ENCODE results near the gene C11orf98. TPM values are rescaled to one million over a fixed set of nuclear protein-coding genes. Genes with fewer than 3 reads are reported as not detected.

Gene C11orf98
- total and polyA plus RNA-seq, 2 donors (not counting 3 experiments of a cell fraction or from before 2014, with no cell fraction given): 39.5 to 61.0 TPM

- no peak for TF ChIP-seq POLR2AphosphoS5 (IDR thresholded peaks at IDR 0.05; ENCODE audit: insufficient read depth, low read depth, low read length)
- no peak for TF ChIP-seq GATA2 (IDR thresholded peaks at IDR 0.05; ENCODE audit: insufficient read depth, insufficient read length, low read depth, low read length)
- no peak for TF ChIP-seq CTCF (IDR thresholded peaks at IDR 0.05; ENCODE audit: extremely low read depth in 1 of 2, insufficient read depth in 1 of 2, low read depth in 1 of 2, low read length in 2 of 2)
- TF ChIP-seq FOS (IDR thresholded peaks at IDR 0.05; ENCODE audit: borderline replicate concordance, insufficient read depth, low read length): no peak
- TF ChIP-seq JUN (IDR thresholded peaks at IDR 0.05; ENCODE audit: borderline replicate concordance, insufficient read depth, insufficient read length, low read depth): no peak
- DNase-seq (ENCODE audit: low read depth, low spot score) (no peak), FAIRE-seq (no peak)
- dilution Hi-C loops (cut with MboI; ENCODE audit: extremely low pct_ligation_motif_present, low sequenced_read_pairs) (no loop called here), intact Hi-C loops (cut with micrococcal nuclease) (loop anchor here (5.0 kb wide), 1 partner anchor 53 kb away; the partner anchor contains the start of genes BSCL2 and GNG3)
- Histone ChIP-seq H3K4me2 (ENCODE audit: insufficient read depth, low read length) (no peak overlapping the region), H4K20me1 (replicated peaks; ENCODE audit: control insufficient read depth, extremely low read depth, insufficient read depth, low read length) (no peaks in the 10 kb centered on the region), H3K27ac (ENCODE audit: insufficient read depth, low read depth, low read length) (no peak overlapping the region), H3K27me3 (ENCODE audit: control insufficient read depth in 2 of 2, insufficient read depth in 2 of 2, low read length in 2 of 2) (no peaks in the 10 kb centered on the region), H2AFZ (ENCODE audit: low read depth, low read length) (peak overlapping the region; percentile 26), H3K36me3 (ENCODE audit: control insufficient read depth in 2 of 2, extremely low read depth in 1 of 2, insufficient read depth in 2 of 2, low read length in 2 of 2) (peaks cover under 1 to 5% of the 10 kb centered on the region in 2 experiments), H3K9ac (replicated peaks; ENCODE audit: extremely low read depth, insufficient read depth, low read length) (no peak overlapping the region), H3K9me3 (replicated peaks; ENCODE audit: control insufficient read depth, insufficient read depth, low read length) (no peaks in the 10 kb centered on the region), H3K79me2 (ENCODE audit: control insufficient read depth, insufficient read depth, low read length) (peaks cover 21% of the 10 kb centered on the region), H3K9me1 (replicated peaks; ENCODE audit: control insufficient read depth, extremely low read depth, insufficient read depth, low read length) (no peaks in the 10 kb centered on the region), H3K4me1 (ENCODE audit: control insufficient read depth, extremely low read depth, insufficient read depth, low read length) (peaks cover 2% of the 10 kb centered on the region), H3K4me3 (replicated peaks in 1 of 3; ENCODE audit: insufficient read depth in 1 of 3, low read depth in 1 of 3, low read length in 3 of 3) (no peak overlapping the region)
- ChIA-PET POLR2A (interaction anchor here (5.3 kb wide), 1 partner anchor 11 kb away, joined by 71 read pairs; the partner anchor contains the start of genes C11orf98 and CSKMT), CTCF (interaction anchor here (2.4 kb wide), 1 partner anchor 11 kb away, joined by 11 read pairs; the partner anchor contains the start of genes C11orf98 and CSKMT)
- BruUV-seq (replicated peaks): no TSS peak
Observed at GRCh38 chr11:62654297-62654696, 10.7 kb downstream of the C11orf98 start.

Data from endothelial cell of umbilical vein (primary cell).